ENCODE results near the gene ATP10B. TPM values are rescaled to one million over a fixed set of nuclear protein-coding genes. Genes with fewer than 3 reads are reported as not detected.

Gene ATP10B
- total RNA-seq, 2 experiments from 2014 or later: not detected

- Histone ChIP-seq H3K27ac (ENCODE audit: low read depth, low read length, poor library complexity, severe bottlenecking) (no peak overlapping the region), H3K9me3 (ENCODE audit: low read length) (no peaks in the 10 kb centered on the region), H2AFZ (ENCODE audit: low read length) (no peak overlapping the region), H3K36me3 (ENCODE audit: insufficient read depth, low read length) (no peaks in the 10 kb centered on the region), H4K20me1 (ENCODE audit: insufficient read depth, low read length) (no peaks in the 10 kb centered on the region), H3K4me3 (ENCODE audit: low read depth, low read length, poor library complexity, severe bottlenecking) (no peak overlapping the region), H3K79me2 (ENCODE audit: insufficient read depth, low read depth, low read length) (no peaks in the 10 kb centered on the region), H3K9me2 (ENCODE audit: insufficient read depth, low read length) (no peaks in the 10 kb centered on the region), H3K4me1 (ENCODE audit: insufficient read depth, low read length, poor library complexity, severe bottlenecking) (no peaks in the 10 kb centered on the region), H3K4me2 (ENCODE audit: low read length) (no peak overlapping the region)
- DNase-seq (ENCODE audit: low spot score): no peak
- TF ChIP-seq CTCF (conservative IDR thresholded peaks at IDR 0.05; ENCODE audit: low read length) (no peak), EZH2phosphoT487 (IDR thresholded peaks at IDR 0.05; ENCODE audit: borderline replicate concordance, low read depth, low read length) (no peak)
- ChIA-PET POLR2A (no interaction called here), CTCF (ENCODE audit: unreplicated experiment) (no interaction called here)
- no TSS peak for BruUV-seq (replicated peaks)
- intact Hi-C loops (cut with micrococcal nuclease; ENCODE audit: unreplicated experiment): no loop called here
These were observed 312.6 kb downstream of the ATP10B start for GRCh38 chr5:160539431-160539830.

- ChIA-PET CTCF (ENCODE audit: unreplicated experiment) (no interaction called here), POLR2A (interaction anchor here (1.1 kb wide), 1 partner anchor 673 kb away, joined by 4 read pairs; no protein-coding TSS in a partner anchor)
- Histone ChIP-seq H3K9me2 (ENCODE audit: insufficient read depth, low read length) (no peaks in the 10 kb centered on the region), H3K4me3 (ENCODE audit: low read depth, low read length, poor library complexity, severe bottlenecking) (no peak overlapping the region), H3K4me1 (ENCODE audit: insufficient read depth, low read length, poor library complexity, severe bottlenecking) (no peaks in the 10 kb centered on the region), H3K36me3 (ENCODE audit: insufficient read depth, low read length) (no peaks in the 10 kb centered on the region), H4K20me1 (ENCODE audit: insufficient read depth, low read length) (no peaks in the 10 kb centered on the region), H3K4me2 (ENCODE audit: low read length) (no peak overlapping the region), H3K27ac (ENCODE audit: low read depth, low read length, poor library complexity, severe bottlenecking) (no peak overlapping the region), H3K9me3 (ENCODE audit: low read length) (no peaks in the 10 kb centered on the region), H2AFZ (ENCODE audit: low read length) (no peak overlapping the region), H3K79me2 (ENCODE audit: insufficient read depth, low read depth, low read length) (no peaks in the 10 kb centered on the region)
- TF ChIP-seq CTCF (conservative IDR thresholded peaks at IDR 0.05; ENCODE audit: low read length): no peak
- TF ChIP-seq EZH2phosphoT487 (IDR thresholded peaks at IDR 0.05; ENCODE audit: borderline replicate concordance, low read depth, low read length): no peak
- intact Hi-C loops (cut with micrococcal nuclease; ENCODE audit: unreplicated experiment): no loop called here
- no peak for DNase-seq (ENCODE audit: low spot score)
- no TSS peak for BruUV-seq (replicated peaks)
These were observed 314.1 kb downstream of the ATP10B start for GRCh38 chr5:160537940-160538339.

- H3K9me2 ChIP-seq (ENCODE audit: insufficient read depth, low read length): no peaks in the 10 kb centered on the region
- POLR2A ChIA-PET: no interaction called here
- BruUV-seq (replicated peaks): no TSS peak
These were observed 314.9 kb downstream of the ATP10B start for GRCh38 chr5:160537116-160537515.

More at GRCh38 chr5:160537116-160537515, 314.9 kb downstream of the ATP10B start:
- TF ChIP-seq EZH2phosphoT487 (IDR thresholded peaks at IDR 0.05; ENCODE audit: borderline replicate concordance, low read depth, low read length): no peak
- no peak for TF ChIP-seq CTCF (conservative IDR thresholded peaks at IDR 0.05; ENCODE audit: low read length)
- intact Hi-C loops (cut with micrococcal nuclease; ENCODE audit: unreplicated experiment): no loop called here
- no peak overlapping the region for H2AFZ ChIP-seq (ENCODE audit: low read length)
- no peak overlapping the region for H3K4me2 ChIP-seq (ENCODE audit: low read length)
- no peak overlapping the region for H3K4me3 ChIP-seq (ENCODE audit: low read depth, low read length, poor library complexity, severe bottlenecking)
- no peaks in the 10 kb centered on the region for H3K79me2 ChIP-seq (ENCODE audit: insufficient read depth, low read depth, low read length)
- CTCF ChIA-PET (ENCODE audit: unreplicated experiment): no interaction called here
- H3K27ac ChIP-seq (ENCODE audit: low read depth, low read length, poor library complexity, severe bottlenecking): no peak overlapping the region
- H4K20me1 ChIP-seq (ENCODE audit: insufficient read depth, low read length): no peaks in the 10 kb centered on the region
- DNase-seq (ENCODE audit: low spot score): no peak
- no peaks in the 10 kb centered on the region for H3K36me3 ChIP-seq (ENCODE audit: insufficient read depth, low read length)
- H3K9me3 ChIP-seq (ENCODE audit: low read length): no peaks in the 10 kb centered on the region
- H3K4me1 ChIP-seq (ENCODE audit: insufficient read depth, low read length, poor library complexity, severe bottlenecking): no peaks in the 10 kb centered on the region
